Ovary (tissue), 9 donors: ENCODE data around the gene WDFY4. TPM values are rescaled to one million over a fixed set of nuclear protein-coding genes. Genes with fewer than 3 reads are reported as not detected.

Experiments used
- DNase-seq, 5 donors: peaks; one replicate each; pipeline ENCODE4 v3.0.0-alpha.2; 2019 to 2020
- H3K27ac ChIP-seq, 2 donors: fragments of 200-600 bp; one replicate each; pipeline versions ENCODE4 v1.5.1 to v1.8.0; 2019 to 2022
- H3K27me3 ChIP-seq: fragments of 200-600 bp; one replicate; pipeline ENCODE4 v1.8.0; 2022
- H3K36me3 ChIP-seq: fragments of 200-600 bp; sonication (generic); one replicate; pipeline ENCODE4 v1.5.1; 2019
- H3K4me1 ChIP-seq: one replicate; pipeline ENCODE4 v1.8.1; 2013; ENCODE audit warnings: mild to moderate bottlenecking, moderate library complexity; ENCODE audit not compliant: insufficient read depth
- H3K4me3 ChIP-seq: fragments of 200-600 bp; sonication (generic); one replicate; pipeline ENCODE4 v1.5.1; 2017
- H3K9me3 ChIP-seq, 2 donors: fragments of 200-600 bp in 1 of 2; sonication (generic) in 1 of 2; one replicate each; pipeline versions ENCODE4 v1.5.1 to v1.8.1; 2013 to 2019; ENCODE audit warnings: mild to moderate bottlenecking in 1 of 2, moderate library complexity in 1 of 2
- EP300 ChIP-seq: sonication (generic); formaldehyde crosslinking; IDR thresholded peaks from one replicate; pipeline ENCODE4 v1.6.1; 2017; ENCODE audit warnings: antibody characterized with exemption
- POLR2A ChIP-seq: fragments of 450-650 bp; IDR thresholded peaks from one replicate; pipeline ENCODE4 v1.6.1; 2017; ENCODE audit warnings: antibody characterized with exemption, mild to moderate bottlenecking, moderate library complexity
- WGBS, 3 donors: extraction: QIAGEN DNeasy Blood & Tissue Kit in 1 of 3; methylation state at CpG; one replicate each; pipeline versions ENCODE4 v1.1.5 to v1.1.7; 2013 to 2017; 5-methylcytosine and 5-hydroxymethylcytosine counted together
- intact Hi-C, 4 donors: fragments of 100-400 bp; cut with DNase I; formaldehyde crosslinking; loops; one replicate each; pipeline versions ENCODE4 v1.11.0 to v1.15.1; 2022 to 2023
- polyA plus RNA-seq, 2 donors: library from polyadenylated mRNA; stranded (reverse); fragments of 200-250 nt in 1 of 2; fragments of 350-450 nt in 1 of 2; fragmentation: Illumina TruSeq in 1 of 2; extraction: RNeasy Lipid Tissue Mini Kit (QIAGEN cat#74804) in 1 of 2; gene quantifications; one replicate each; pipeline ENCODE4 v1.2.3, GENCODE V29; 2013 to 2014
- total RNA-seq, 7 donors: library from RNA; depleted of rRNA in 2 of 7; stranded (reverse); fragments of >200 nt in 2 of 7; fragmentation: NEBNext Ultra II Directional in 3 of 7; extraction: Animal tissue kit (Norgen Biotek cat#: 25700) in 3 of 7; gene quantifications; one replicate each; pipeline versions ENCODE4 v1.1.0 to v1.2.4, GENCODE V29; 2016 to 2023
- TF ChIP-seq, protein P1 (sequence below), 3 donors: fragments of 450-650 bp in 2 of 3; fragments of 200-600 bp in 1 of 3; IDR thresholded peaks; one replicate each; pipeline versions ENCODE4 v1.5.1 to v1.8.0; 2016 to 2022; ENCODE audit warnings: antibody characterized with exemption in 3 of 3, mild to moderate bottlenecking in 1 of 3
- donor health status: DM: no; HTN: no; CAD: no; lungs with moderate emphysema.
- donor health status: DM: no; HTN: no; CAD: no.
- donor health status: Bipolar disorder and iron deficiency.
- donor health status: DM: yes; HTN: yes; CAD: no.
- donor health status: DM: no; HTN: no; CAD: no.
- donor health status: DM: yes; HTN: yes; CAD: no.

The WDFY4 gene
- total and polyA plus RNA-seq, 9 donors, result 0.54 to 4.2 (median 1.7) TPM

DNA sequence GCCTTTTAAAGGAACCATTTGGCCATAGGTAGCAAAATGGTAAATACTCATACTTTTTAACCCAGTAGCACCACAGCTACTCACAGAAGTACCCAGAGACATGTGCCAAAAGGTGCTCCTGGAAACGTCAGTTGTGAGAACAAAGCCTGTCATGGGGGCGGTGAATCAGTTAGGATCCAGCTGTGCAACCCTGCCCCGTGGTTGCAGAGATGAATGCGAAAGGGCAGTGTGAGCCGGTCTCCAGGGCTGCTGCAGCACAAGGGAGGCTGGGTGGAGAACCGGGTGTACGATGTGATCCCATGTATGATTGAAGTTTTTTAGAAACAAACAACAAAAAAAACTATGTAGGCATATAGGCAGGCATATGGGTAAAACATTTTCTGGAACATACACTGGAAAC, 256.3 kb downstream of the WDFY4 start:
- H3K9me3 ChIP-seq, result no peaks in the 10 kb centered on the region
- no peak for DNase-seq
- no peak overlapping the region for H3K27ac ChIP-seq
- intact Hi-C loops, result loop anchor here in 1 of 4 donors (5.0 kb wide), 1 partner anchor 1709 kb away; no protein-coding TSS in a partner anchor
- H3K36me3 ChIP-seq, result no peaks in the 10 kb centered on the region
- no peaks in the 10 kb centered on the region for H3K27me3 ChIP-seq
- TF ChIP-seq EP300 (no peak), POLR2A (no peak)
- TF ChIP-seq, protein P1, sequence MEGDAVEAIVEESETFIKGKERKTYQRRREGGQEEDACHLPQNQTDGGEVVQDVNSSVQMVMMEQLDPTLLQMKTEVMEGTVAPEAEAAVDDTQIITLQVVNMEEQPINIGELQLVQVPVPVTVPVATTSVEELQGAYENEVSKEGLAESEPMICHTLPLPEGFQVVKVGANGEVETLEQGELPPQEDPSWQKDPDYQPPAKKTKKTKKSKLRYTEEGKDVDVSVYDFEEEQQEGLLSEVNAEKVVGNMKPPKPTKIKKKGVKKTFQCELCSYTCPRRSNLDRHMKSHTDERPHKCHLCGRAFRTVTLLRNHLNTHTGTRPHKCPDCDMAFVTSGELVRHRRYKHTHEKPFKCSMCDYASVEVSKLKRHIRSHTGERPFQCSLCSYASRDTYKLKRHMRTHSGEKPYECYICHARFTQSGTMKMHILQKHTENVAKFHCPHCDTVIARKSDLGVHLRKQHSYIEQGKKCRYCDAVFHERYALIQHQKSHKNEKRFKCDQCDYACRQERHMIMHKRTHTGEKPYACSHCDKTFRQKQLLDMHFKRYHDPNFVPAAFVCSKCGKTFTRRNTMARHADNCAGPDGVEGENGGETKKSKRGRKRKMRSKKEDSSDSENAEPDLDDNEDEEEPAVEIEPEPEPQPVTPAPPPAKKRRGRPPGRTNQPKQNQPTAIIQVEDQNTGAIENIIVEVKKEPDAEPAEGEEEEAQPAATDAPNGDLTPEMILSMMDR (IDR thresholded peaks at IDR 0.05), result no peak
- no peaks in the 10 kb centered on the region for H3K4me1 ChIP-seq
- H3K4me3 ChIP-seq, result no peak overlapping the region
- WGBS, 3 donors, result 52 to 63% (median 55%) methylated on average over 7 of the region's 7 CpGs

DNA sequence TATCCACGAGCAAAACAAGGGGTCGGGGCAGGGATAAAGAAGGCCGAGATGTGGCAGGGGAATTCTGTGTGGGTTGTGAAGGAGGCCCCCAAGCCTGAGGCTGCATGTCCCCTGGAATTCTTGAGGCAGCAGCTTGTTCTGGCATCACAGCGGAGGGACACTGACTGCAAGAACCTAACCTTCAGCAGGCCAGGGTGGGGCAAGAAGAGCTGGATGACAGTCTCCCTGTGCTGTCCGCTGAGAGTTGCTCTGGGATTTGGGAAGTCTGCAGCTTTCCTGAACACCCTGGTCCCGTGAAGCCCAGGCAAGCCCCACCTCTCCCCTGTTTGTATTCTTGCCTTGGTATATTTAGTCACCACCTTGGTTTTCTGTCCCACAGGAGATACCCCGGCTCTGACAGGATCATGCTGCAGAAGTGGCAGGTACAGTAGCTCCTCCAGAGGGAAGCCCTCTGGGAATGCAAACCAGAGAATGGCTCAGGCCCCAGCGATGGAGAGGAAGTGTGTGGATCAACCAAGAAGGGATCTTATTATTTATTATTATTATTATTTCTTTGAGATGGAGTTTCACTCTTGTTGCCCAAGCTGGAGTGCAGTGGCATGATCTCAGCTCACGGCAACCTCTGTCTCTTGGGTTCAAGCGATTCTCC, 256.9 kb downstream of the WDFY4 start:
- 74 to 84% (median 81%) methylated on average over 10 of the region's 10 CpGs for WGBS, 3 donors
- Histone ChIP-seq H3K36me3 (no peaks in the 10 kb centered on the region), H3K4me1 (no peaks in the 10 kb centered on the region), H3K27me3 (no peaks in the 10 kb centered on the region), H3K9me3 (no peaks in the 10 kb centered on the region), H3K4me3 (no peak overlapping the region), H3K27ac (no peak overlapping the region)
- intact Hi-C loops, result loop anchor here in 1 of 4 donors (5.0 kb wide), 1 partner anchor 1709 kb away; no protein-coding TSS in a partner anchor
- TF ChIP-seq, protein P1 (IDR thresholded peaks at IDR 0.05), result no peak
- no peak for TF ChIP-seq EP300
- TF ChIP-seq POLR2A, result no peak
- no peak for DNase-seq

DNA sequence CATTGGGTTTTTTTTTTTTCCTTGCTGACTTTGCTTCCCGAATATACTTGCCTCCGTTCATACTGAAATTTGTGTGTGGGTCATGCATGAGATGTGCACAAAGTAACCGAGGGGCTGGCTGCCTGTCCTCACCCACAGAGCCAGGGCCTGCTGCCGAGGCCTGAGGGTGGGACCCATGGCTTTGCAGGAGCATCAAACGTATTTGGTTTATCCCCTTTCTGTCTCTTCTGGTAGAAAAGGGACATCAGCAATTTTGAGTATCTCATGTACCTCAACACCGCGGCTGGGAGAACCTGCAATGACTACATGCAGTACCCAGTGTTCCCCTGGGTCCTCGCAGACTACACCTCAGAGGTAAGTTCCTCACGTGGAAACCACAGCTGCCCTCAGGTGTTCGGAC, 258.4 kb downstream of the WDFY4 start:
- Histone ChIP-seq H3K36me3 (no peaks in the 10 kb centered on the region), H3K4me1 (no peaks in the 10 kb centered on the region), H3K27me3 (no peaks in the 10 kb centered on the region), H3K4me3 (no peak overlapping the region), H3K9me3 (no peaks in the 10 kb centered on the region), H3K27ac (no peak overlapping the region)
- no peak for TF ChIP-seq EP300
- TF ChIP-seq, protein P1 (IDR thresholded peaks at IDR 0.05), result no peak
- no peak for TF ChIP-seq POLR2A
- no peak for DNase-seq
- intact Hi-C loops, result loop anchor here in 1 of 4 donors (5.0 kb wide), 1 partner anchor 1711 kb away; no protein-coding TSS in a partner anchor
- 94 to 96% (median 95%) methylated on average over 10 of the region's 10 CpGs for WGBS, 3 donors

DNA sequence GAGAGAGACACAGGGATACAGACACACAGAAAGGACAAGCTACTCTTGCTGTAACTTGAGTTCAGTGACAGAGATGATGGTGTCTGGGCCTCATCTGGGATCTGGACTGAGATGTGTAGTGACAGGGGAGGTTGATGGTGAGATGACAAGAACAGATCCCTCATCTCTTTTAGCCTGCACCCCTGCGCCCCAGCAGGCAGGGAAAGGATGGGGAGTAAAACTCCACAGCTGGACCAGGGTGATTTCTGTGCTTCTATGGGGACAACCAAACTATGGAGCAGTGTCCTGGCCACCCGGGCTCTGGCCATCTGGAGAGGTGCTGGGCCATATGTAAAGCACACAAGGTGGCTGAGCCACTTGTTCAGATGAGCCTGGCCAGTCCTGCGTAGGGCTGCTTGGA, 259.5 kb downstream of the WDFY4 start:
- intact Hi-C loops, result loop anchor here in 1 of 4 donors (5.0 kb wide), 1 partner anchor 1712 kb away; no protein-coding TSS in a partner anchor
- no peaks in the 10 kb centered on the region for H3K9me3 ChIP-seq
- H3K36me3 ChIP-seq, result no peaks in the 10 kb centered on the region
- H3K4me3 ChIP-seq, result no peak overlapping the region
- DNase-seq, result no peak
- no peak for TF ChIP-seq EP300
- TF ChIP-seq, protein P1 (IDR thresholded peaks at IDR 0.05), result no peak
- TF ChIP-seq POLR2A, result no peak
- H3K4me1 ChIP-seq, result no peaks in the 10 kb centered on the region
- H3K27ac ChIP-seq, result no peak overlapping the region
- 90 to 93% (median 92%) methylated on average over 3 of the region's 3 CpGs for WGBS, 3 donors
- H3K27me3 ChIP-seq, result no peaks in the 10 kb centered on the region
